Neural cell (in vitro differentiated cells): ENCODE results near the gene ACTN1.

ENCODE experiments used
- CTCF ChIP-seq: fragments of 450-650 bp; IDR thresholded peaks from 2 replicates; pipeline ENCODE4 v1.5.1; 2014; ENCODE audit warnings: antibody characterized with exemption, mild to moderate bottlenecking, moderate library complexity; ENCODE audit not compliant: poor library complexity, severe bottlenecking
- EP300 ChIP-seq: fragments of 450-650 bp; conservative IDR thresholded peaks from 2 replicates; pipeline ENCODE4 v1.6.1; 2014; ENCODE audit warnings: antibody characterized with exemption, mild to moderate bottlenecking, moderate library complexity; ENCODE audit not compliant: poor library complexity, severe bottlenecking
- EZH2 ChIP-seq: fragments of 200-600, 300-800 bp; shearing (Covaris generic), sonication (generic); IDR thresholded peaks from 2 replicates; pipeline ENCODE4 v1.6.1; 2014; ENCODE audit warnings: antibody characterized with exemption, low read length, borderline replicate concordance, mild to moderate bottlenecking; ENCODE audit not compliant: insufficient read depth, poor library complexity, severe bottlenecking
- MXI1 ChIP-seq: fragments of 450-650 bp; conservative IDR thresholded peaks from 2 replicates; pipeline ENCODE4 v1.6.1; 2014; ENCODE audit warnings: antibody characterized with exemption, mild to moderate bottlenecking; ENCODE audit not compliant: poor library complexity, severe bottlenecking
- POLR2AphosphoS5 ChIP-seq: IDR thresholded peaks from 2 replicates; pipeline ENCODE4 v1.6.1; 2012
- RAD21 ChIP-seq: fragments of 450-650 bp; conservative IDR thresholded peaks from 2 replicates; pipeline ENCODE4 v1.6.1; 2014; ENCODE audit warnings: antibody characterized with exemption, mild to moderate bottlenecking, moderate library complexity
- REST ChIP-seq: IDR thresholded peaks from 2 replicates; pipeline ENCODE4 v1.6.1; 2012; ENCODE audit warnings: borderline replicate concordance
- SMC3 ChIP-seq: fragments of 450-650 bp; conservative IDR thresholded peaks from 2 replicates; pipeline ENCODE4 v1.6.1; 2014; ENCODE audit warnings: antibody characterized with exemption, mild to moderate bottlenecking, moderate library complexity; ENCODE audit not compliant: poor library complexity
- TAF1 ChIP-seq: IDR thresholded peaks from 2 replicates; pipeline ENCODE4 v1.6.1; 2012; ENCODE audit warnings: low read depth

GRCh38 chr14:68949601-68949965, 29.5 kb downstream of the ACTN1 start:
- TF ChIP-seq CTCF, result no peak
- TF ChIP-seq REST, result no peak
- TF ChIP-seq EP300, result no peak
- TF ChIP-seq RAD21, result no peak
- no peak for TF ChIP-seq EZH2
- no peak for TF ChIP-seq TAF1
- TF ChIP-seq SMC3, result no peak
- no peak for TF ChIP-seq POLR2AphosphoS5
- TF ChIP-seq MXI1, result no peak
